ENCODE data around the gene HSFX4.
A peak's percentile ranks its signal among the peaks of the same experiment; 100 is the strongest.
"Not testable (repeated sequence)": the region's sequence is repeated elsewhere in the genome, so short reads cannot be mapped to it uniquely, and the experiment has no call there.

Gene HSFX4

DNA sequence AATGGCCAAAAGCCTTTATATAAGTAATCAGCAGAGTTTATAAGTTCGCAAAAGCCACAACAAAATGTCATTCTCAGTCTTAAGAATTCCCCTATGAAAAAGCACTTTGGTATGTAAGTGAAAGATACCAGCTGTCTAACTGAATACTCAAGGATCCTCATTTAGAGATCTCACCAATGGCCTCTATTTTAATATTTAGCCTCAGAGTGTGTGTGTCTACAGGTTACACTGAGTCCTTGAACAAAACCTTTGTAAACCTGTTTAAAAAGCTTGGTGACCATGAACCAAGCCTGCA lies 1.5 kb upstream of the HSFX4 start:
- H3K9me3 Mint-ChIP-seq; H3K27me3 Mint-ChIP-seq; DNase-seq; H3K4me1 Mint-ChIP-seq (ENCODE audit: low read depth); H3K36me3 Mint-ChIP-seq (ENCODE audit: low read depth); H3K27ac Mint-ChIP-seq; H3K4me3 Mint-ChIP-seq: not testable (repeated sequence)

DNA sequence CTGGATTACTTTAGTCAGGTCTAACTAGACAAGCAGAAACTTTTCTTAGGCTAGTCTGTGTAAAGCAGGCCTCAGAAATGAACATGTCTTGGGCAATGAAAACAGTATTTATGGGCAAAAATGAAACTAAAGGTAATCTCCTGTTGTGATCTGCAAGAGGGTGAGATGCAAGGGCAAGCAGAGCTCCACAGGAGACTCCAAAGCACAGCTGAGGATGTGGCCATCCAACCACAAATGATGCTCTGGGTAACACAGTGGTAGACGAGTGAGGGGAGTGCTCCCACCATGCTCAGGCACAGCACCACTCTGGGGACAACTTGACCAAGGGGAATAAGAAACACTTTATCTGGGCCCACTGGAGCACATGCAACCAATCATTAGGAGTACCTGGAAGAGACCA lies 738 bp upstream of the HSFX4 start:
- H3K36me3 Mint-ChIP-seq (ENCODE audit: low read depth); H3K27ac Mint-ChIP-seq; DNase-seq; H3K9me3 Mint-ChIP-seq; H3K27me3 Mint-ChIP-seq; H3K4me3 Mint-ChIP-seq; H3K4me1 Mint-ChIP-seq (ENCODE audit: low read depth): not testable (repeated sequence)

DNA sequence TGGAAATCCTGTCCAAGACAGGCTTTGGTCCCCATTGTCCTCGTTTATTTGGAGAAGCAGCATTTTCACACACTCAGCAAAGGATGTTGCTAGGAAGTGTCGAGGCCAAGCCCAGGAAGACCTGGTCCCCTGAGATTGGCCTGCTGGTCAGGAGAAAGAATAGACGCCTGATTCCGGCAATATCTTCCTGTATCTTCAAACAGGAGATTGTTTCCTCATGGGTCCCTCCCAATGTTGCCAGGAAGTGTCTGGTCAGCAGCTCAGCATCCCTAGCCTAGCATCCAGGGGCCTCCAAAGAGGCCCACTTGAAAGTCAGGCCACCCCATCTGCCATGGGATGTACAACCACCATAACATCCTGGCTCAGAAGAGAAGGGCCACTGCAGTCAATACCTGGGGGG lies 2.0 kb downstream of the HSFX4 start:
- not testable (repeated sequence) for H3K9me3 Mint-ChIP-seq; H3K4me3 Mint-ChIP-seq; H3K4me1 Mint-ChIP-seq (ENCODE audit: low read depth); DNase-seq; H3K27me3 Mint-ChIP-seq; H3K27ac Mint-ChIP-seq
- peaks cover 14% of the 10 kb centered on the region for H3K36me3 Mint-ChIP-seq (ENCODE audit: low read depth)

DNA sequence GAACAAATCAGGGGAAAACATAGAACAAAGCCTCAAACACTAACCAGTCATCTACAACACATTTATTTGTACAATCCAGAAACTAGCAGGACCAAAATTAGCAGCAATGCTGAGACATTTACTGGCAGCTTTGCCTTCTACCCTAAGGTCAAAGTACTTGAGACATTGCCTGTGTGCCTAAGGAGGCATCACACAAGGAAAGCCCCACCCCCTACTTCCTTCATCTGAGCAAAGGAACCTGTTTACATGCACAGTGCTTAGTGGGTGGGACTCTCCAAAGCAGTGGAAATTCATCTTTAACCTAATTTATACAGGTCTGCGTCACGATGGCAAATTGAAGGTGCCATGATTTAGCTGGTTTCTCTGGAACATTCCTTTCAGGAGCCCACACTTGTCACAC lies 2.8 kb downstream of the HSFX4 start:
- peaks cover 14% of the 10 kb centered on the region for H3K36me3 Mint-ChIP-seq (ENCODE audit: low read depth)
- H3K4me3 Mint-ChIP-seq; DNase-seq; H3K9me3 Mint-ChIP-seq; H3K27me3 Mint-ChIP-seq; H3K4me1 Mint-ChIP-seq (ENCODE audit: low read depth); H3K27ac Mint-ChIP-seq: not testable (repeated sequence)

- H3K4me3 Mint-ChIP-seq; H3K27me3 Mint-ChIP-seq; H3K27ac Mint-ChIP-seq; H3K9me3 Mint-ChIP-seq; H3K4me1 Mint-ChIP-seq (ENCODE audit: low read depth); DNase-seq: not testable (repeated sequence)
- peaks cover 14% of the 10 kb centered on the region for H3K36me3 Mint-ChIP-seq (ENCODE audit: low read depth)
These were observed 3.6 kb downstream of the HSFX4 start for GRCh38 chrX:149932970-149933369.

DNA sequence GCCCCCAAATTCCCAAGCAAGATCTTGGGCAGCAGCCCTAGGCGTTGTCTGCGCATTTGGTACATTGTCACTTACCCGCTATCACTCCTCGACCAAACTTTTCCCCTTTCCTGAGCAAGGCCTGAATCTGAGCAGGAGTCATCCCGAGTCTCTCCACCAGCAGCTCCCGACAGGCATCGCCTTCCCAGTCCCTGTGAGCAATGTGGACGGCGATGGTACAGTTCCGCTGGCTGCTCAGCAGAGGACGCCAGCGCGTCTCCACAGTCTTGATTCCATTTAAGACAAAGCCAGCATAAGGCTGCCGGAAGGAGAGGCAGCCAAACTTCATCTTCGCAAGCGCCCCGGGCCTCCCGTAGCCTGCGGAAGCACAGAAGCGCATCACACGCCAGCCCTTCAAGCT lies 4.2 kb downstream of the HSFX4 start:
- not testable (repeated sequence) for H3K27ac Mint-ChIP-seq; H3K4me3 Mint-ChIP-seq; DNase-seq; H3K9me3 Mint-ChIP-seq; H3K4me1 Mint-ChIP-seq (ENCODE audit: low read depth); H3K27me3 Mint-ChIP-seq
- peaks cover 14% of the 10 kb centered on the region for H3K36me3 Mint-ChIP-seq (ENCODE audit: low read depth)

DNA sequence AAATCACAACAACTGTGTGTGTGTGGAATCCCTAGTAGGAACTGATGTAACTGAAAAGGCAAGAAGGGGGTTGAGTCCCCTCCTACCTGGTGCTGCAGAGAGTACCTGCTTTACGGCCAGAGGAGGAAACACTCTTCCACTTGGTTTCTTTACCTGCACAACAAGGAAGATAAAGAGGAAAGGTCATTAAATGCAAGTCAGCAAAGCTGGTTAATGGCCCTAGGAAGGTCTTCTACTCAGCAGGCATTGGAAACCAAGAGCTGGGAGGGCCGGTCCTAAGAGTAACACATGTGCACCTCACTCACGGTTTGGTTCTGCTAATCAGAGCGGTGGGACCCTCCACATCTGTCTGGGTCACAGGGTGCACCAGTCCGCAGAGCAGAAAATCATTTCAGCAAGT lies 8.0 kb downstream of the HSFX4 start:
- Mint-ChIP-seq H3K36me3 (ENCODE audit: low read depth) (peaks cover 14% of the 10 kb centered on the region), H3K27ac (peak overlapping the region; percentile 97), H3K4me1 (ENCODE audit: low read depth) (peaks cover 11% of the 10 kb centered on the region), H3K4me3 (peak overlapping the region; percentile 83)
- H3K9me3 Mint-ChIP-seq, DNase-seq, H3K27me3 Mint-ChIP-seq: not testable (repeated sequence)

GRCh38 chrX:149937871-149938426 lies 8.6 kb downstream of the HSFX4 start:
- H3K36me3 Mint-ChIP-seq (ENCODE audit: low read depth): peaks cover 14% of the 10 kb centered on the region

DNA sequence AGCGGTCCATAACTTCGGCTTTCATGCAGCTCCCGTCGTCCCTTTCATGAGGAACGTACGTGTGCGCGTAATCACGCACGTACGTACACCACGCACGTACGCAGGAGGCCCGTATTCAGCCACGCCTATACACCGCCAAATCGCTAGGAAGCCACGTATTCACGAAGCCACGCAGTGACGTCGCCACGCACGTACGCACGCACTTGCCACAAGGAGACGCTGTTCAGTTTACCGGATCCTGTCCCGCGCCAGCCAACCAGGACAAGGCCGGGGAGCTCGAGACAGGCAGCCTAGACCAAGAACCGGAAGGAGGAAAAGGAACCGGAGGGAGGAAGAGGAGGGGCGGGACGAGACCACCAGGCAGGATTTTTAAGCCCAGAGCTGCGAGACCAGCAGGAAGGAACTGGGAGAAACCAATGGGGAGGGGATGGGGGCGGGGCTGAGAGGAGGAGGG lies 9.1 kb downstream of the HSFX4 start, which contains the start of gene EOLA2:
Gene EOLA2, minus strand, starts transcription at position 65 of the 454 bp plus-strand sequence. CDS start 4,617 bp downstream, outside the sequence.
- Mint-ChIP-seq H3K4me3 (peak within 1 kb of the TSS; percentile 83), H3K36me3 (ENCODE audit: low read depth) (peaks cover 12% of the 10 kb centered on the region), H3K4me1 (ENCODE audit: low read depth) (peaks cover 11% of the 10 kb centered on the region), H3K27me3 (no peaks in the 10 kb centered on the region), H3K9me3 (no peaks in the 10 kb centered on the region), H3K27ac (peak within 1 kb of the TSS; percentile 97)
- DNase-seq: peak; percentile 91

More at GRCh38 chrX:149937871-149938426, 8.6 kb downstream of the HSFX4 start:
- Mint-ChIP-seq H3K27ac (peak overlapping the region; percentile 97), H3K4me1 (ENCODE audit: low read depth) (peaks cover 11% of the 10 kb centered on the region), H3K9me3 (no peaks in the 10 kb centered on the region), H3K4me3 (peak overlapping the region; percentile 83), H3K27me3 (no peaks in the 10 kb centered on the region)
- no peak for DNase-seq

DNA sequence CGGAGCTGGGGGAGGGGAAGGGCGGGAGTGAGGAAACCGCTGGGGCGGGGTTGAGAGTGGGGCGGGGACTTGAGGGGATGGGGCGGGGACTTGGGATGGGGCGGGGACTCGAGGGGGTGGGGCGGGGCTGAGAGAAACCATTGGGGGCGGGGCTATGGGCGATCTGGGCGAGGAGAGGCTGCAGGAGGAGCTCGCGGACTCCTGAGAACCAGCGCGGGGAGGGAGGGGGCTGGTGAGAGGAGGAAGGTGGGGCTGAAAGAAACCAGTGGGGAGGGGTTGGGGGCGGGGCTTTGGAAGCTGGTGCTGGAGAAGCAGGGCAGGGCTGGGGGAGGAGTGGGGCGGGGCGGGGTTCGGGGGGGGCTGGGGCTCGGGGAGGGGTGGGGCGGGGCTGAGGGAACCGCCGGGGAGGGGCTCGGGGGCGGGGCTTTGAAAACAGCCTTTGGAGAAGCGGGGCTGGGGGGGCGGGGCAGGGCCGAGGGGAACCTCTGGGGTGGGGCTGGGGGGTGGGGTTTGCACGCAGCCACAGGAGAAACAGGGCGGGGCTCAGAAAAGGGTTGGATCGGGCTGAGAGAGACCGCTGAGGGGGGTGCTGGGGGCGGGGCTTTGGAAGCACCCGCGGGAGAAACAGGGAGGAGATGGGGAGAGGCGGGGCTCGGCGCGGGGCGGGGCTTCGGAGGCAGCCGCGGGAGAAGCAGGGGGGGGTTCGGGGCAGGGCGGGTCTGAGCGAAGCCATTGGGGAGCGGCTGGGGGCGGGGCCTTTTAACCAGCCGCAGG lies 9.7 kb downstream of the HSFX4 start:
- H3K4me3 Mint-ChIP-seq: peak overlapping the region; percentile 83
- no peaks in the 10 kb centered on the region for H3K9me3 Mint-ChIP-seq

GRCh38 chrX:149939655-149939904 lies 10.2 kb downstream of the HSFX4 start:
- Mint-ChIP-seq H3K36me3 (ENCODE audit: low read depth) (peaks cover 4% of the 10 kb centered on the region), H3K27ac (peak overlapping the region; percentile 97), H3K9me3 (no peaks in the 10 kb centered on the region), H3K27me3 (peaks cover 8% of the 10 kb centered on the region), H3K4me1 (ENCODE audit: low read depth) (peaks cover 11% of the 10 kb centered on the region), H3K4me3 (peak overlapping the region; percentile 83)
- no peak for DNase-seq

More for the DNA sequence above, 9.7 kb downstream of the HSFX4 start:
- H3K27me3 Mint-ChIP-seq: peaks cover 4% of the 10 kb centered on the region
- peak; percentile 89 for DNase-seq
- H3K36me3 Mint-ChIP-seq (ENCODE audit: low read depth): peaks cover 9% of the 10 kb centered on the region
- H3K27ac Mint-ChIP-seq: peak overlapping the region; percentile 57
- peaks cover 11% of the 10 kb centered on the region for H3K4me1 Mint-ChIP-seq (ENCODE audit: low read depth)

GRCh38 chrX:149939905-149940673 lies 10.7 kb downstream of the HSFX4 start:
- H3K27ac Mint-ChIP-seq: peak overlapping the region; percentile 97
- H3K36me3 Mint-ChIP-seq (ENCODE audit: low read depth): peaks cover 3% of the 10 kb centered on the region
- H3K27me3 Mint-ChIP-seq: peaks cover 8% of the 10 kb centered on the region
- peaks cover 11% of the 10 kb centered on the region for H3K4me1 Mint-ChIP-seq (ENCODE audit: low read depth)
- H3K9me3 Mint-ChIP-seq: no peaks in the 10 kb centered on the region
- H3K4me3 Mint-ChIP-seq: peak overlapping the region; percentile 83
- peak; percentile 89 for DNase-seq

DNA sequence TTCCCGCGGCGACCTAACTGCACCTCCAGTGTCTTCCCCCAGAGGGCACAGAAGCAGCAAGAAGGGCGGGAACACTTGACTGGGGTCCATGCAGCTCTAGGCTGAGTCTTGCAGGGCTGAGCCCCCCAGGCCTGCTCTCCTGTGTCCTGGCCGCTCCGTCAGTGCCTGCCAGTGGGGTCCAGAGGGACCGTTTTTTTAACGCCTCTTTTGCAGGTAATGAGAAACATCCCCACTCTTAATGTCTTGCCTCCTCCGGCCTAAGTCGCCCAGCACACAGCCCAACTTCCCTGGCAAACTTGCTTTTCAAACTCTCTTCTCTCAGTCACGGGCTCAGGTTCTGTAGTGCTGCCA lies 11.3 kb downstream of the HSFX4 start:
- H3K27me3 Mint-ChIP-seq; DNase-seq; H3K9me3 Mint-ChIP-seq; H3K36me3 Mint-ChIP-seq (ENCODE audit: low read depth): not testable (repeated sequence)
- Mint-ChIP-seq H3K4me3 (peak overlapping the region; percentile 83), H3K27ac (peak overlapping the region; percentile 97), H3K4me1 (ENCODE audit: low read depth) (peaks cover 11% of the 10 kb centered on the region)

DNA sequence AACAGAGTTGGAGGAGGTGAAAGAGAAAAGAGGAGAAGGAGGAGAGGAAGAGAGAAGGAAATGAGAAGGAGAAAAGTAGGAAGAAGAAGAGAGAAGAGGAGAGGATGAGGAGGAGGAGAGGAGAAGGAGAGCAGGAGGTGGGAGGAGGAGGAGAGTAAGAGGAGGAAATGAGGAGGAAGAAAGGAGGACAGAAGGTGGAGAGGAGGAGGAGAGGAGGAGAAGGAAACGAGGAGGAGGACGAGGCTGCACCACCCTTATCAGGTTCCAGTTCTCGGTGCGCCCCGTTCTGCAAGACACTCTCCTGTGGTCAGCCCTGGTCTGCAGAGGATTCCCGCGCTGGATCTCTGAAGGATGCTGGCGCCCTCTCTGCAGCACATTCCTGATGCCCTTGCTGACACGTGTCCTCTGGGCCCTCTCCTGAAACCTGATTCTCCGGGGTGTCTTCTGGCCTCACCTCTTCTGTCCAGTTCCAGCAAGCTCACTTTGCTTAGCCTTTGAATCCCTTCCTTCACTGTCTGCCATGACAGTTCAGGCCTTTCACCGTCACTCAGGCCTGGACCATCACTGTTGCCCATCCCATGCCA lies 15.8 kb downstream of the HSFX4 start:
- not testable (repeated sequence) for H3K9me3 Mint-ChIP-seq; H3K4me3 Mint-ChIP-seq; H3K4me1 Mint-ChIP-seq (ENCODE audit: low read depth); DNase-seq; H3K27ac Mint-ChIP-seq
- Mint-ChIP-seq H3K27me3 (peaks cover 13% of the 10 kb centered on the region), H3K36me3 (ENCODE audit: low read depth) (peaks cover 14% of the 10 kb centered on the region)

- not testable (repeated sequence) for H3K9me3 Mint-ChIP-seq; H3K27ac Mint-ChIP-seq; DNase-seq; H3K4me3 Mint-ChIP-seq; H3K4me1 Mint-ChIP-seq (ENCODE audit: low read depth)
- Mint-ChIP-seq H3K36me3 (ENCODE audit: low read depth) (peaks cover 16% of the 10 kb centered on the region), H3K27me3 (peaks cover 15% of the 10 kb centered on the region)
These were observed 16.4 kb downstream of the HSFX4 start for GRCh38 chrX:149945820-149946219.
